DOHH2 (cell line): ENCODE results near the gene SAXO2.
"Not testable (repeated sequence)": the region's sequence is repeated elsewhere in the genome, so short reads cannot be mapped to it uniquely, and the experiment has no call there.

Experiments used
- CTCF ChIP-seq: fragments of 200-600 bp; sonication (generic); IDR thresholded peaks from one replicate; pipeline ENCODE4 v1.5.1; 2014; ENCODE audit warnings: antibody characterized with exemption, mild to moderate bottlenecking, low read depth, low read length; ENCODE audit not compliant: poor library complexity, severe bottlenecking
- EZH2phosphoT487 ChIP-seq: fragments of 200-600 bp; sonication (generic); IDR thresholded peaks from 2 replicates; pipeline ENCODE4 v1.6.1; 2017; ENCODE audit warnings: borderline replicate concordance, mild to moderate bottlenecking, antibody characterized with exemption, low read length, moderate library complexity, mixed read lengths

GRCh38 chr15:82313951-82314768 lies 51.5 kb downstream of the SAXO2 start:
- not testable (repeated sequence) for TF ChIP-seq EZH2phosphoT487, CTCF
